HG02870 (cell line): ENCODE results near the gene KLRF2.
"Not testable (repeated sequence)": the region's sequence is repeated elsewhere in the genome, so short reads cannot be mapped to it uniquely, and the experiment has no call there.

Experiments used
- ATAC-seq: cut with Tn5 transposase; IDR thresholded peaks from one replicate; pipeline ENCODE4 v1.9.1; 2021; ENCODE audit warnings: mild to moderate bottlenecking, moderate library complexity; ENCODE audit not compliant: unreplicated experiment

The KLRF2 gene

GRCh38 chr12:9881246-9881645 lies at the start of gene KLRF2:
TSS of gene KLRF2 (plus strand) at chr12:9881489. CDS start at chr12:9881596, 107 bp downstream.
- no peak for ATAC-seq

GRCh38 chr12:9831720-9832119 lies 49.6 kb upstream of the KLRF2 start:
- no peak for ATAC-seq

GRCh38 chr12:9843407-9843806 lies 37.9 kb upstream of the KLRF2 start:
- no peak for ATAC-seq

GRCh38 chr12:9848899-9849298 lies 32.4 kb upstream of the KLRF2 start:
- no peak for ATAC-seq

GRCh38 chr12:9851050-9851449 lies 30.2 kb upstream of the KLRF2 start:
- no peak for ATAC-seq

- ATAC-seq, result no peak
These were observed 29.4 kb upstream of the KLRF2 start for GRCh38 chr12:9851927-9852326.

- ATAC-seq, result no peak
These were observed 25.1 kb upstream of the KLRF2 start for GRCh38 chr12:9856151-9856550.

- ATAC-seq, result no peak
These were observed 24.4 kb upstream of the KLRF2 start for GRCh38 chr12:9856894-9857293.

- ATAC-seq, result no peak
These were observed 23.2 kb upstream of the KLRF2 start for GRCh38 chr12:9858135-9858534.

GRCh38 chr12:9864913-9865675 lies 16.2 kb upstream of the KLRF2 start:
- ATAC-seq, result no peak

- no peak for ATAC-seq
These were observed 14.4 kb upstream of the KLRF2 start for GRCh38 chr12:9866860-9867269.

- no peak for ATAC-seq
These were observed 13.8 kb upstream of the KLRF2 start for GRCh38 chr12:9867531-9867930.

- ATAC-seq, result no peak
These were observed 12.9 kb upstream of the KLRF2 start for GRCh38 chr12:9868311-9868801.

GRCh38 chr12:9868951-9869306 lies 12.4 kb upstream of the KLRF2 start:
- no peak for ATAC-seq

- no peak for ATAC-seq
These were observed 11.8 kb upstream of the KLRF2 start, which contains the start of gene CLEC2B for GRCh38 chr12:9869307-9870161. TSS of gene CLEC2B (minus strand) at chr12:9869354.

GRCh38 chr12:9870286-9870866 lies 10.9 kb upstream of the KLRF2 start:
- no peak for ATAC-seq

- no peak for ATAC-seq
These were observed 9.1 kb upstream of the KLRF2 start for GRCh38 chr12:9872162-9872561.

- ATAC-seq, result no peak
These were observed 8.5 kb upstream of the KLRF2 start for GRCh38 chr12:9872742-9873141.

- not testable (repeated sequence) for ATAC-seq
These were observed 5.2 kb upstream of the KLRF2 start for GRCh38 chr12:9876120-9876519.

GRCh38 chr12:9880532-9881078 lies 684 bp upstream of the KLRF2 start:
- no peak for ATAC-seq

GRCh38 chr12:9881988-9882387 lies 699 bp downstream of the KLRF2 start:
- no peak for ATAC-seq
